Neural cell (in vitro differentiated cells): ENCODE measurements around the gene CEP128. TPM values are rescaled to one million over a fixed set of nuclear protein-coding genes. Genes with fewer than 3 reads are reported as not detected.

Experiments
- H2AFZ ChIP-seq: fragments of 200-600, 300-800 bp; sonication (generic), shearing (Covaris generic); 2 replicates; pipeline ENCODE4 v1.6.0; 2014; ENCODE audit warnings: low read depth, mild to moderate bottlenecking, antibody characterized with exemption, low read length, moderate library complexity
- H3F3A ChIP-seq: fragments of 200-600 bp; shearing (Covaris generic); 2 replicates; pipeline ENCODE4 v1.6.1; 2016; ENCODE audit warnings: mild to moderate bottlenecking, moderate library complexity, mixed read lengths, antibody characterized with exemption, low read length; ENCODE audit not compliant: insufficient read depth, poor library complexity, severe bottlenecking
- H3K27ac ChIP-seq: fragments of 200-600, 300-800 bp; sonication (generic), shearing (Covaris generic); 2 replicates; pipeline ENCODE4 v1.5.1; 2014; ENCODE audit warnings: mild to moderate bottlenecking, low read length, moderate library complexity
- H3K27me3 ChIP-seq: fragments of 300-800, 200-600 bp; sonication (generic), shearing (Covaris generic); 2 replicates; pipeline ENCODE4 v1.6.0; 2014; ENCODE audit warnings: mild to moderate bottlenecking, low read depth, low read length, moderate library complexity; ENCODE audit not compliant: insufficient read depth
- H3K36me3 ChIP-seq: fragments of 300-800, 200-600 bp; sonication (generic), shearing (Covaris generic); 2 replicates; pipeline ENCODE4 v1.5.1; 2014; ENCODE audit warnings: mild to moderate bottlenecking, antibody characterized with exemption, low read length, moderate library complexity; ENCODE audit not compliant: insufficient read depth
- H3K4me2 ChIP-seq: fragments of 300-800, 200-600 bp; sonication (generic), shearing (Covaris generic); 2 replicates; pipeline ENCODE4 v1.6.0; 2014; ENCODE audit warnings: mild to moderate bottlenecking, low read length
- H3K4me3 ChIP-seq: fragments of 300-800, 200-600 bp; sonication (generic), shearing (Covaris generic); 2 replicates; pipeline ENCODE4 v1.5.1; 2014; ENCODE audit warnings: mild to moderate bottlenecking, low read length, moderate library complexity
- H3K79me2 ChIP-seq: fragments of 200-600 bp; shearing (Covaris generic); replicated peaks from 2 replicates; pipeline ENCODE4 v1.6.0; 2014; ENCODE audit warnings: mild to moderate bottlenecking, low read length, moderate library complexity; ENCODE audit not compliant: insufficient read depth
- H3K9ac ChIP-seq: fragments of 300-800, 200-600 bp; sonication (generic), shearing (Covaris generic); 2 replicates; pipeline ENCODE4 v1.6.1; 2016; ENCODE audit warnings: mild to moderate bottlenecking, low read length, mixed read lengths
- H3K9me2 ChIP-seq: fragments of 200-600 bp; shearing (Covaris generic); 2 replicates; pipeline ENCODE4 v1.6.1; 2016; ENCODE audit warnings: mild to moderate bottlenecking, low read length, mixed read lengths; ENCODE audit not compliant: insufficient read depth
- H3K9me3 ChIP-seq: fragments of 200-600, 300-800 bp; sonication (generic), shearing (Covaris generic); 2 replicates; pipeline ENCODE4 v1.6.1; 2016; ENCODE audit warnings: mild to moderate bottlenecking, mixed run types, low read length, moderate library complexity, mixed read lengths
- H4K20me1 ChIP-seq: fragments of 200-600 bp; shearing (Covaris generic); 2 replicates; pipeline ENCODE4 v1.6.1; 2016; ENCODE audit warnings: mild to moderate bottlenecking, mixed run types; ENCODE audit not compliant: insufficient read depth
- CTCF ChIP-seq: fragments of 450-650 bp; IDR thresholded peaks from 2 replicates; pipeline ENCODE4 v1.5.1; 2014; ENCODE audit warnings: antibody characterized with exemption, mild to moderate bottlenecking, moderate library complexity; ENCODE audit not compliant: poor library complexity, severe bottlenecking
- EP300 ChIP-seq: fragments of 450-650 bp; conservative IDR thresholded peaks from 2 replicates; pipeline ENCODE4 v1.6.1; 2014; ENCODE audit warnings: antibody characterized with exemption, mild to moderate bottlenecking, moderate library complexity; ENCODE audit not compliant: poor library complexity, severe bottlenecking
- EZH2 ChIP-seq: fragments of 200-600, 300-800 bp; shearing (Covaris generic), sonication (generic); IDR thresholded peaks from 2 replicates; pipeline ENCODE4 v1.6.1; 2014; ENCODE audit warnings: antibody characterized with exemption, low read length, borderline replicate concordance, mild to moderate bottlenecking; ENCODE audit not compliant: insufficient read depth, poor library complexity, severe bottlenecking
- MXI1 ChIP-seq: fragments of 450-650 bp; conservative IDR thresholded peaks from 2 replicates; pipeline ENCODE4 v1.6.1; 2014; ENCODE audit warnings: antibody characterized with exemption, mild to moderate bottlenecking; ENCODE audit not compliant: poor library complexity, severe bottlenecking
- POLR2AphosphoS5 ChIP-seq: IDR thresholded peaks from 2 replicates; pipeline ENCODE4 v1.6.1; 2012
- RAD21 ChIP-seq: fragments of 450-650 bp; conservative IDR thresholded peaks from 2 replicates; pipeline ENCODE4 v1.6.1; 2014; ENCODE audit warnings: antibody characterized with exemption, mild to moderate bottlenecking, moderate library complexity
- REST ChIP-seq: IDR thresholded peaks from 2 replicates; pipeline ENCODE4 v1.6.1; 2012; ENCODE audit warnings: borderline replicate concordance
- SMC3 ChIP-seq: fragments of 450-650 bp; conservative IDR thresholded peaks from 2 replicates; pipeline ENCODE4 v1.6.1; 2014; ENCODE audit warnings: antibody characterized with exemption, mild to moderate bottlenecking, moderate library complexity; ENCODE audit not compliant: poor library complexity
- TAF1 ChIP-seq: IDR thresholded peaks from 2 replicates; pipeline ENCODE4 v1.6.1; 2012; ENCODE audit warnings: low read depth
- polyA plus RNA-seq: library from polyadenylated mRNA; depleted of rRNA; stranded (reverse); fragments of >200 nt; gene quantifications from 2 replicates; pipeline ENCODE4 v1.2.3, GENCODE V29; 2014

CEP128 gene
- polyA plus RNA-seq, 1 donor from 2014 or later, result 5.5 TPM

DNA sequence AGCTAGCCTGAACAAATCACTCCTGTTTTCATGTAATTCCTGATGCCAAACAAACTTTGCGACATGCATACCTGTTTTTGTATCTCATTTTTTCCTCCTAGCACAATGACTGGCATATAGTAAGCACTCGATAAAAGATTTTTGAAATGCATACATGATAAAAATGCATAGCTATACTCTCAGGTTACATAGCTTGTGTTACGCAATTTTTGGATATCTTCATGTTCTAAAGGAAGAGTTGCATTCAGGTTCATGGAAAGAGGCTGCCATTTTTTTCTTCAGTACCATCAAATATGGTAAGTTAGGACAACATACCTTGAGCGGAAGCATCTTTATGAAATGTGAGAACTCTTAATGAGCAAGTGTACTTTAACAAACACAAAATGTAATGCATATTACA is 445.4 kb downstream of the CEP128 start:
- Histone ChIP-seq H3K79me2 (no peaks in the 10 kb centered on the region), H2AFZ (no peak overlapping the region), H3K9me3 (no peaks in the 10 kb centered on the region), H3F3A (no peaks in the 10 kb centered on the region), H3K27ac (no peak overlapping the region), H3K27me3 (no peaks in the 10 kb centered on the region), H4K20me1 (no peaks in the 10 kb centered on the region), H3K4me3 (no peak overlapping the region), H3K4me2 (no peak overlapping the region), H3K36me3 (no peaks in the 10 kb centered on the region), H3K9ac (no peak overlapping the region), H3K9me2 (no peaks in the 10 kb centered on the region)
- TF ChIP-seq POLR2AphosphoS5 (no peak), EZH2 (no peak), EP300 (no peak), RAD21 (no peak), SMC3 (no peak), REST (no peak), TAF1 (no peak), MXI1 (no peak), CTCF (no peak)

GRCh38 chr14:80494769-80495168 is 446.8 kb downstream of the CEP128 start:
- H3K9me3 ChIP-seq, result no peaks in the 10 kb centered on the region
- H3F3A ChIP-seq, result no peaks in the 10 kb centered on the region
- H3K27me3 ChIP-seq, result no peaks in the 10 kb centered on the region
- H3K9ac ChIP-seq, result no peak overlapping the region
- H3K36me3 ChIP-seq, result no peaks in the 10 kb centered on the region
- H4K20me1 ChIP-seq, result no peaks in the 10 kb centered on the region
- no peak overlapping the region for H3K4me2 ChIP-seq
- no peak overlapping the region for H3K4me3 ChIP-seq
- H3K79me2 ChIP-seq, result no peaks in the 10 kb centered on the region
- no peak overlapping the region for H2AFZ ChIP-seq
- no peak overlapping the region for H3K27ac ChIP-seq
- TF ChIP-seq TAF1 (no peak), SMC3 (no peak), RAD21 (no peak), MXI1 (no peak), EP300 (no peak), POLR2AphosphoS5 (no peak), CTCF (no peak), EZH2 (no peak), REST (no peak)
- no peaks in the 10 kb centered on the region for H3K9me2 ChIP-seq
